GM12875 (cell line): Measurements from ENCODE around the gene FAAH.

ENCODE experiments used
- H3K4me3 ChIP-seq: one replicate; pipeline ENCODE4 v1.5.1; 2011; ENCODE audit warnings: low read depth, low read length, control low read depth
- TF ChIP-seq, protein P1 (sequence below): IDR thresholded peaks from 2 replicates; pipeline ENCODE4 v1.5.1; 2011; ENCODE audit warnings: low read depth, mild to moderate bottlenecking, control low read depth, inconsistent platforms, low read length, moderate library complexity, borderline replicate concordance; ENCODE audit not compliant: insufficient read depth

The FAAH gene

DNA sequence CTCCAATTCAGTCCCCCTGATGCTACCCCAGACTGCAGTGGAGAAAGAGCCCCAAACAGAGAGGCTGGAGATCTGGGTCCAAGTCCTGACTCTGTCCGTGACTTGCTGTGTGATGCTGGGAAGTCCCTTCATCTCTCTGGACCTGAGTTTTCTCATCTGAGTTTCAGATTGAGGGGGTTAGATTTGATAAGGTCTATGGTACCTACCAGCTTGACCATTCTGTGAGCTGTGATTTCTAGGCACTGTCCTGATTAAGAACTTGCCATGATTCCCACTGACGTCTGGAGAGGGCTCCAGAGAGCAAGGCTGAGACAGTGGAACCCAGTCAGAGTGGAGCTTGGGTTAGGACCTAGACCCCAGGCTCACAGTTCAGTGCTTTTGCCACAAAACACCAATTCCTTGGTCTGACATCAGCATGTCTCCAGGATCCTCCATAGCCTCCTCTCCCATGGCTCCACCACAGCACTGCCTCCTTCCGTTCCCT lies 51.7 kb downstream of the FAAH start:
- no peak overlapping the region for H3K4me3 ChIP-seq
- TF ChIP-seq, protein P1, sequence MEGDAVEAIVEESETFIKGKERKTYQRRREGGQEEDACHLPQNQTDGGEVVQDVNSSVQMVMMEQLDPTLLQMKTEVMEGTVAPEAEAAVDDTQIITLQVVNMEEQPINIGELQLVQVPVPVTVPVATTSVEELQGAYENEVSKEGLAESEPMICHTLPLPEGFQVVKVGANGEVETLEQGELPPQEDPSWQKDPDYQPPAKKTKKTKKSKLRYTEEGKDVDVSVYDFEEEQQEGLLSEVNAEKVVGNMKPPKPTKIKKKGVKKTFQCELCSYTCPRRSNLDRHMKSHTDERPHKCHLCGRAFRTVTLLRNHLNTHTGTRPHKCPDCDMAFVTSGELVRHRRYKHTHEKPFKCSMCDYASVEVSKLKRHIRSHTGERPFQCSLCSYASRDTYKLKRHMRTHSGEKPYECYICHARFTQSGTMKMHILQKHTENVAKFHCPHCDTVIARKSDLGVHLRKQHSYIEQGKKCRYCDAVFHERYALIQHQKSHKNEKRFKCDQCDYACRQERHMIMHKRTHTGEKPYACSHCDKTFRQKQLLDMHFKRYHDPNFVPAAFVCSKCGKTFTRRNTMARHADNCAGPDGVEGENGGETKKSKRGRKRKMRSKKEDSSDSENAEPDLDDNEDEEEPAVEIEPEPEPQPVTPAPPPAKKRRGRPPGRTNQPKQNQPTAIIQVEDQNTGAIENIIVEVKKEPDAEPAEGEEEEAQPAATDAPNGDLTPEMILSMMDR: no peak

DNA sequence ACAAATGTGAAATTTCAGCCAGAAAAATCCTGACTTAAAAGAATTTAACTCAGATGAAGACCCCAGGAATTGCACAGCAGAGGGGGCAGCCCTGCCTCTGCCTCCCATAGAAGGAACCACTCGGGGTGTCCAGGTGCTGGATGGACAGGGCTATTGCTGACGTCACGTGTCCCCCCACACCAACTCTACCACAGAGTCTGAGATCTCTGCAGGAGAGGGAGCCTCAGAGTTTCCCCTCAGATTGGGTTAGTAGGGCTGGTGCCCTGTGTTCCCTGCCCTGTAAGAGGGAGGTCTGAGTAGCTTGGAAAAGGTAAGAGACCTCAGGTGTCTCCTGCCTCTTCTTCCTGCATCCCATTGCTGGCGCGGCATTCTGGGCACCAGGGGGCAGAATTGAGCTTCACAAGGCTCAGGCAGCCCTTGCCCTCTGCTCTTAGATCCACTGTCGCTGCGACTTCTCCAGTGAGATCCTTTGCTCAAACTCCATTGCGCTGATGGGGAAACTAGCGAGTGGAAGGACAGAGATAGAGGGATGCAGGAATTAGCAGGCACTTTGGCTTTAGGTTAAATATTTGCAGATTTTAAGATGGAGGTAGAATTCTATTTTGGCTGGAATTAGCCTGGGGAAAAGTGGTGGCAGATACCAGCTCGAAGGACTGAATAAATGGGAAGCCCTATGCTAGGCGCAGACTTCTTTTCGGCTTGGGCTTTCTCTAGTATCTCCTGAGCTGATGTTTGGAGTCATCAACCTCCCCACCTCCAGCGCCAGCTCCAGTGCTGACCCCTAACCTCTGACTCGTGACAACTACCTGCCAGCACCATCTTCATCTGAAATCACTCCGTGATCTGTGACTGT lies 52.8 kb downstream of the FAAH start:
- TF ChIP-seq, protein P1: peak; percentile 91
- no peak overlapping the region for H3K4me3 ChIP-seq

DNA sequence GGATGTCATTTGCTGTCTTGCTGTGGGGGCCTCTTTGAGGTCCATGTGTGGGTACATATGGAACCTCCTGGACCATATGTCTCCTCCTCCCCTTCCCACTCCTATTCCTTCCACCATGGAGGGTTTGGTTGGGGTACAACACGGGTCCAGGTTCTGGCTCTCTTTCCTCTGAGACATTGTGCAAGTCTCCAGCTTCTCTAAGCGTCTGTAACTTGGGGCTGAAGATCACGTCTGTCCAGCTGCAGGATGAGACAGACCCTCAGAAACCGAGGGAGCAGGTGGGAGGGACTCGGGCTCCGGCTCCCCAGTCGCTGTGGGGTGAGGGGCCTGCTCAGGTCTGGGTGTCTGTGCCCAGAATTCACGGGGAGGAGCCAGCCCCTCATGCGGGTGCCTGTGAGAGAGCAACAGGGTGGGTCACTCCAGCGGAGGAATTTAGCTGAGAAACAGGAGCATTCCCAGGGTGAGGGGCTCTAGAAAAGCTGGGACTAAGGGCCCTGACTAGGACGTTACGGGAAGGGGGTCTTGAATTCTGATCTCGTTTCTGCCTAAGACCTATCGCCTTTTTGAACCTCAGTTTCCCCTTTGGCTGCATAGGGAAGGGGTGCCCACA lies 53.5 kb downstream of the FAAH start:
- TF ChIP-seq, protein P1: no peak
- H3K4me3 ChIP-seq: no peak overlapping the region

DNA sequence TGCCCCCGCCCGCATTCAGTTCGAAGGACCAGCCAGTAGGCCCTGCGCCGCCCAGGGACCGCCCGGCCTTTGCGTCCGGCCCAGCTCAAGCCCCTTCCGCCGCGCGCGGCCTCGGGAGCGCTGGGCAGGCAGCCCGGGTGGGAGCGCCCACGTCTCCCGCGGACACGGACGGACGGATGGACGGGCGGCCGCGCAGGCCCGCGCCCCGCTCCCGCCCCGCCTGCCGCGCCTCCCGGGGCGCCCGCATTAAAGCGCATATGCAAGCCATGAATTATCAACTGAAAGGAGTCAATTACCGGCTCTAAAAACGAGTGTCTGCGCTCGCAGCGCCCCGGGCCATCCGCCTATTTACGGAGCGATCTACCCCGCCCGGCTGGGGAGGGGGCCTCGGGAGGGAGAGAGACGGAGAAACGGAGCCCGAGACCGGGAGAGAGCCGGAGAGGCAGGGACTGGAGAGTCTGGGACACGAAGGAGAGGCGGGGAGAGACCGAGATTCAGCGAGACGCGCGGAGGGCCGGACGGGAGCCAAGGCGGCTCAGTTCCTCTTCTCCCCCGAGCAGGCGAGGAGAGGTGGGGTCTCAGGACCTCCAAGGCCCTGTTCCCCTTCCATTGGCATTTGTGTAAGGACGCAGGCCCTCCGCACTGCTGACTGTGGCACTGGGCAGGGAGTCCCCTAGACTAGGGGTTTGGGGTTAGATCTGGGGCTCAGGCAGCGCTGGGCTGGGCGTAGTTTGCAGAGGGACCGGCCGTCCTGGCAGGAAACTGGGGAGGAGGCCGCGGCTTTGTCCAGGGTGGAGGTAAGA lies 54.2 kb downstream of the FAAH start:
- no peak overlapping the region for H3K4me3 ChIP-seq
- TF ChIP-seq, protein P1: no peak

DNA sequence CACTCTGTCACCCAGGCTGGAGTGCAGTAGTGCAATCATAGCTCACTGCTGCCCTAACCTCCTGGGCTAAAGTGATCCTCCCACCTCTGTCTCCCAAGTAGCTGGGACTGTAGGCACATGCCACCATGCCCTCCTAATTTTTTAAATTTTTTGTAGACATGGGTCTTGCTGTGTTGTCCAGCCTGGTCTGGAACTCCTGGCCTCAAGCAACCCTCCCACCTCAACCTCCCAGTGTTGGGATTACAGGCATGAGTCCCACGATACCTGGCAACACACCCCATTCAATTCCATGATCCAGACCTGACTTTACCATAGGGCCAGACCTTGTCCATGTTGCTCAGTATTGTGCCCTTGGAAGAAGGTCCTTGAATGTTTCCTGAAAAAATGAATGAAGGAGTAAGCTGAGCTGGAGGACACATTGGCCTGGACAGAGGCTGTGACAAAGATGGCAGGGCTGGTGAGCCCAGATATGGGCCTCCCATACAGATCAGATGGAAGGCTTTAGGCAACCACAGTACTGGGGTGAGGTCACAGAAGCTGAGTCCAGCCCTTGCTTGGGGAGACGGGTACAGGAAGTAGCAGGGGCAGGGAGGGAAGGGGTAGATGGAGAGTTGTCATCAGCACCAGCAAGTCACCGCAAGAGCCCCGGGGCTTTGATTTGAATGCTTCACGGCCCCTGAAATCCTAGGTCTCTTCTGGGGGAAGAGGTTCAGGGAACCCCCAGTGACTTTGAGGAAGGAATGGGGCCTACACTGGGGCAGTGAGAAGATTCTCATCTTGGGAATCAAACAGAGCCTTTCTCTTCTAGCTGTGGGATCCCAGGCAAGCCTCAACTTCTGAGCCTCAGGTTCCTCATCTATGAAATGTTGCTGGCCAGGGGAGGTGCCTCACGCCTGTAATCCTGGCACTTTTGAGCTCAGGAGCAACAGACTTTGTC lies 55.4 kb downstream of the FAAH start:
- no peak overlapping the region for H3K4me3 ChIP-seq
- TF ChIP-seq, protein P1: no peak

DNA sequence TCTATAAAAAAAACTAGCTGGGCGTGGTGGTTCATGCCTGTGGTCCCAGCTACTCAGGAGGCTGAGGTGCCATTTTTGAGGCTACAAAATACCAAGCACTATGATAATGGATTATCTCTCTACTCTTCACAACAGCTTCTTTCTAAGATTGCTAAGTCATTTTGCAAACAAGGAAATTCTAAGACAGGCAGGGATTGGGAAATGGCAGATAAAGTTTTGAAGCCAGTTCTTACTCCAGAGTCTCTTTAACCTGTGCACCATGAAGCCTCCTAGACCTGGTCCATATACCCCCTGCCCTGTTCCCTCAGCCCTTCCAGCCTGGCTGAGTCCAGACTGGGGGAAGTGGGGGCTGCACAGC lies 56.0 kb downstream of the FAAH start:
- no peak overlapping the region for H3K4me3 ChIP-seq
- TF ChIP-seq, protein P1: no peak
